ENCODE data around the gene RIC1. TPM values are rescaled to one million over a fixed set of nuclear protein-coding genes. Genes with fewer than 3 reads are reported as not detected.

Gene RIC1
- total and polyA plus RNA-seq, 2 of the 13 experiments (the other 11 are each of a cell fraction or from before 2014, with no cell fraction given): 18.2 to 19.0 TPM

DNA sequence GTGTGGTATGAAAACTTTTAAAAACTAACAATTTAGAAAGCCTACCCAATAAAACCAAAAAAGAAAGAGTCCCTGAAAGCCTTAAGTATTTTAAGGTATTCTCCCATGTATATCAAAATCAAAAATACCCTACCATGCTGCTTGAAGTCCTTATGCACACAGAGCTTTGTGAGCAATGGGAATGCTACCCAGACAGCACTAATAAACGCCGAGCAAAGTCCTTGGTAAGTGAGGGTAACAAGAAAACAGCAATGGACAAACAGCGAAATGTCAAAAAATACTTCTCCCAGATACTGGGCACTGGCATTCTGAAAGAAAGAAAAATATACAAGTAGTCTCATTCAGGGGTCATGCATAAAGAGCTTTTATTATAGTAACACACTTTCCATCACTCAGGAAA is 176.6 kb downstream of the RIC1 start:
- Histone ChIP-seq H3K9me3 (ENCODE audit: low read length) (no peaks in the 10 kb centered on the region), H3K4me1 (ENCODE audit: insufficient read depth, low read length) (peaks cover 12% of the 10 kb centered on the region), H4K20me1 (ENCODE audit: insufficient read depth, low read length) (no peaks in the 10 kb centered on the region), H3K27ac (ENCODE audit: extremely low read length, insufficient read depth, low read length) (no peak overlapping the region), H2AFZ (ENCODE audit: low read length) (no peak overlapping the region), H3K79me2 (ENCODE audit: insufficient read depth, low read length) (no peaks in the 10 kb centered on the region), H3K36me3 (replicated peaks in 1 of 2; ENCODE audit: control insufficient read depth in 1 of 2, insufficient read depth in 2 of 2, low read length in 2 of 2) (peaks cover 9 to 39% of the 10 kb centered on the region in 2 experiments), H3K9ac (ENCODE audit: insufficient read depth, low read depth, low read length) (no peak overlapping the region), H3K27me3 (ENCODE audit: control insufficient read depth in 1 of 2, insufficient read depth in 2 of 2, low read length in 2 of 2) (no peaks in the 10 kb centered on the region), H3K4me3 (replicated peaks in 1 of 3; ENCODE audit: insufficient read depth in 1 of 3, low read depth in 2 of 3, low read length in 3 of 3) (no peak overlapping the region), H3K4me2 (ENCODE audit: low read depth, low read length) (no peak overlapping the region)
- BruUV-seq (replicated peaks): no TSS peak
- ChIA-PET POLR2A (interaction anchor here (0.8 kb wide), 1 partner anchor 26 kb away, joined by 3 read pairs; no protein-coding TSS in a partner anchor), CTCF (ENCODE audit: low intra/inter-chr PET ratio, low total read pairs) (no interaction called here)
- ATAC-seq (no peak; the same call in 2 of the 3 replicates), DNase-seq (ENCODE audit: low spot score) (no peak), FAIRE-seq (no peak)
- in situ Hi-C loops (cut with HindIII; ENCODE audit: extremely low pct_ligation_motif_present, low pct_unique_long_range_greater_than_20kb) (no loop called here), intact Hi-C loops (cut with micrococcal nuclease; ENCODE audit: unreplicated experiment) (no loop called here)
- 90% methylated on average over 3 of the region's 3 CpGs for WGBS (ENCODE audit: low lambda C conversion rate)
- TF ChIP-seq EZH2 (conservative IDR thresholded peaks at IDR 0.05; ENCODE audit: low read depth, low read length) (no peak), ZNF136 (CRISPR knock-in tag; IDR thresholded peaks at IDR 0.05; ENCODE audit: low read depth) (no peak), ZNF549 (CRISPR knock-in tag; IDR thresholded peaks at IDR 0.05) (no peak), SP1 (IDR thresholded peaks at IDR 0.05) (no peak), SP1 (CRISPR knock-in tag; IDR thresholded peaks at IDR 0.05) (no peak)
- TF ChIP-seq, protein P1, sequence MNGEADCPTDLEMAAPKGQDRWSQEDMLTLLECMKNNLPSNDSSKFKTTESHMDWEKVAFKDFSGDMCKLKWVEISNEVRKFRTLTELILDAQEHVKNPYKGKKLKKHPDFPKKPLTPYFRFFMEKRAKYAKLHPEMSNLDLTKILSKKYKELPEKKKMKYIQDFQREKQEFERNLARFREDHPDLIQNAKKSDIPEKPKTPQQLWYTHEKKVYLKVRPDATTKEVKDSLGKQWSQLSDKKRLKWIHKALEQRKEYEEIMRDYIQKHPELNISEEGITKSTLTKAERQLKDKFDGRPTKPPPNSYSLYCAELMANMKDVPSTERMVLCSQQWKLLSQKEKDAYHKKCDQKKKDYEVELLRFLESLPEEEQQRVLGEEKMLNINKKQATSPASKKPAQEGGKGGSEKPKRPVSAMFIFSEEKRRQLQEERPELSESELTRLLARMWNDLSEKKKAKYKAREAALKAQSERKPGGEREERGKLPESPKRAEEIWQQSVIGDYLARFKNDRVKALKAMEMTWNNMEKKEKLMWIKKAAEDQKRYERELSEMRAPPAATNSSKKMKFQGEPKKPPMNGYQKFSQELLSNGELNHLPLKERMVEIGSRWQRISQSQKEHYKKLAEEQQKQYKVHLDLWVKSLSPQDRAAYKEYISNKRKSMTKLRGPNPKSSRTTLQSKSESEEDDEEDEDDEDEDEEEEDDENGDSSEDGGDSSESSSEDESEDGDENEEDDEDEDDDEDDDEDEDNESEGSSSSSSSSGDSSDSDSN (CRISPR knock-in tag; IDR thresholded peaks at IDR 0.05): no peak

GRCh38 chr9:5811751-5812150 is 182.8 kb downstream of the RIC1 start:
- 100% methylated on average over 1 of the region's 1 CpG for WGBS (ENCODE audit: low lambda C conversion rate)
- Histone ChIP-seq H3K9ac (ENCODE audit: insufficient read depth, low read depth, low read length) (no peak overlapping the region), H3K27ac (ENCODE audit: extremely low read length, insufficient read depth, low read length) (no peak overlapping the region), H3K27me3 (ENCODE audit: control insufficient read depth in 1 of 2, insufficient read depth in 2 of 2, low read length in 2 of 2) (no peaks in the 10 kb centered on the region), H4K20me1 (ENCODE audit: insufficient read depth, low read length) (no peaks in the 10 kb centered on the region), H3K4me3 (replicated peaks in 1 of 3; ENCODE audit: insufficient read depth in 1 of 3, low read depth in 2 of 3, low read length in 3 of 3) (no peak overlapping the region), H3K79me2 (ENCODE audit: insufficient read depth, low read length) (peaks cover 17% of the 10 kb centered on the region), H3K9me3 (ENCODE audit: low read length) (no peaks in the 10 kb centered on the region), H3K4me2 (ENCODE audit: low read depth, low read length) (no peak overlapping the region), H3K4me1 (ENCODE audit: insufficient read depth, low read length) (peaks cover 6% of the 10 kb centered on the region; the same call in 1 of the 2 replicates), H3K36me3 (replicated peaks in 1 of 2; ENCODE audit: control insufficient read depth in 1 of 2, insufficient read depth in 2 of 2, low read length in 2 of 2) (peaks cover 13 to 44% of the 10 kb centered on the region in 2 experiments), H2AFZ (ENCODE audit: low read length) (no peak overlapping the region)
- no peak for ATAC-seq
- ChIA-PET CTCF (ENCODE audit: low intra/inter-chr PET ratio, low total read pairs) (no interaction called here), POLR2A (no interaction called here)
- BruUV-seq (replicated peaks): no TSS peak
- FAIRE-seq: no peak
- in situ Hi-C loops (cut with HindIII; ENCODE audit: extremely low pct_ligation_motif_present, low pct_unique_long_range_greater_than_20kb) (no loop called here), intact Hi-C loops (cut with micrococcal nuclease; ENCODE audit: unreplicated experiment) (no loop called here)
- DNase-seq (ENCODE audit: low spot score): no peak
- TF ChIP-seq, protein P1 (CRISPR knock-in tag; IDR thresholded peaks at IDR 0.05): no peak
